GM12891 (cell line): ENCODE results near the gene CDKN2AIP.

Experiments used
- POLR2A ChIP-seq: IDR thresholded peaks from 2 replicates; pipeline ENCODE4 v1.6.1; 2011; ENCODE audit warnings: low read depth, low read length, control low read depth
- POLR2AphosphoS5 ChIP-seq: IDR thresholded peaks from 2 replicates; pipeline ENCODE4 v1.6.1; 2011; ENCODE audit warnings: low read depth, low read length, control low read depth

GRCh38 chr4:183422962-183423631, 21.3 kb upstream of the CDKN2AIP start:
- TF ChIP-seq POLR2A (no peak), POLR2AphosphoS5 (no peak)
